HT1080 (cell line): ENCODE measurements around the gene ZDHHC5. TPM values are rescaled to one million over a fixed set of nuclear protein-coding genes. Genes with fewer than 3 reads are reported as not detected.
A peak's percentile ranks its signal among the peaks of the same experiment; 100 is the strongest.

ENCODE experiments used
- DNase-seq: peaks from one replicate; pipeline ENCODE4 v3.0.0-alpha.2; 2015; ENCODE audit warnings: low read depth
- small RNA-seq: library from RNA; depleted of rRNA; stranded (forward); fragments of <200 nt; gene quantifications from one replicate; pipeline ENCODE3, GENCODE V24; 2014
- total RNA-seq: library from RNA; depleted of rRNA; stranded (reverse); fragments of >200 nt; shearing (Covaris generic); gene quantifications from 2 replicates; pipeline ENCODE4 v1.2.3, GENCODE V29; 2014; rRNA removed

ZDHHC5 gene
- total RNA-seq, 1 experiment from 2014 or later = 59.0 TPM

DNA sequence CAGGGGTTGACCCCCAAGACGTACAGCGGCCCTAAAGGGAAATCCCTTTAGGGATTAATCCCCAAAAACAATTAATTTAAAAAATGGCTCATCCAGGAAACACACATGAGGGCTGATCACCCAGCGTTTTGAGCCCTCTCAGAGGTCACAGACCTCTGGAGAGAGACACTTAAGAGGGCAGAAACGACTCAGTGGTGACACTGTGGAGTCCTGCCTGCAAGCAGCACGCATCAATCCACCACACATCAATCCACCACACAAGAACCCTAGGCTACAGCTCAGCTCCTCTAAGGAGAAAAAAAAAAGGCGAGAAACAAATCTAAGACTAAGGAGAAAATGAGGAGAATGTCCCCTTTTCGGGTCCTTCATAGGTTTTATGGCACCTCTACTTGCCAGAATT lies 60.9 kb downstream of the ZDHHC5 start:
- no peak for DNase-seq

GRCh38 chr11:57729479-57729878 lies 61.6 kb downstream of the ZDHHC5 start:
- no peak for DNase-seq

DNA sequence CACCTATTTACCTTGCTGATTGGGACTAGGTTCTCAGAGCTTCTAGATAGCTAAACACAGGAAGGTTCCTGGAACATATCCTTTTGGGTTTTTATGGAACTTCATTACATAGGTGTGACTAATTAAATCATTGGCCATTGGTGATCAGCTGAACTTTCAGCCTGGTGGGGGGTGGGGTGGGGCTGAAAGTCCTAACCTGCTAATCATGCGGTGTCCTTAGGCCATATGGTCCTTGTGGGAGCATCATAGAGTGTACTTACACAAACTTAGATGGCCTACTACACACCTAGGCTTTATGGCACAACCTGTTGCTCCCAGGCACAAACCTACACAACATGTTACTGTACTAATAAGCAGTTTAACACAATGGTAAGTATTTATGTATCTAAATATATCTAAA lies 64.7 kb downstream of the ZDHHC5 start:
- no peak for DNase-seq

GRCh38 chr11:57735619-57736298 lies 67.8 kb downstream of the ZDHHC5 start:
- DNase-seq = no peak

DNA sequence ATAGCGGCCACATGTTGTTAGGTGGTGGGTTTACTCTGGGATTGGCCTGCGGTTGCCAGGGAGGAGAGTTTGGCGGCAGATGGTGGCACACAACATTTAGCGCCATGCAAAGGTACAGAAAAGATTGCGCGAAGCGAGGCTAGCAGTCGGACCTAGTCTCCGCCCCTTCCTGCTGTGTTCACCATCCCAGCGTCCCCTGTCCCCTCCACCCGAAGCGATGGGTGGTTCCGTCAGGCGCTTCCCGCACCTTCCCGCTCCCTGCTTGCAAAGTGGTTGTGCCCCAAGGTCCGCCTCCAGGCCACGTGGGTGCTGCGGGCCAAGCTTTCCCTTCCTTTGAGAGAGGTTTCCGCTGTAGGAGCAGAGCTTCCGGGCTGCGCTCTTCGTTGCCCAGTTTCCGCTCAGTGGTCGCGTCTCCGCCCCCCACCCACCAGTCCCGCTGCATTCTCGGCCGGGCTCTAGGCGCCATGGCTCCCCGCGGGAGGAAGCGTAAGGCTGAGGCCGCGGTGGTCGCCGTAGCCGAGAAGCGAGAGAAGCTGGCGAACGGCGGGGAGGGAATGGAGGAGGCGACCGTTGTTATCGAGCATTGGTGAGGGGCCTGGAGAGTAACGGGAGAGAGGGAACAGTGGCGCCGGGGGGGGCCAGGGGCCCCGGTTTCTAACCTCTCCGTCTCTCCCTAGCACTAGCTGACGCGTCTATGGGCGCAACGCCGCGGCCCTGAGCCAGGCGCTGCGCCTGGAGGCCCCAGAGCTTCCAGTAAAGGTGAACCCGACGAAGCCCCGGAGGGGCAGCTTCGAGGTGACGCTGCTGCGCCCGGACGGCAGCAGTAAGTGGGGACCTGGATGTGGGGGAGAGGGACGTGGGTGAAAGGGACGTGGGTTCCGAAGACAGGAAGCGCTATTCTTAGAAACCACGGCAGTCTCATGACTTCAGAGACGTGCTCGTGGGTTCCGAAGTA lies 73.5 kb downstream of the ZDHHC5 start, which contains the start of gene SELENOH:
SELENOH (plus strand) TSS at position 360 of the 955 bp plus-strand sequence; CDS start at position 465, 105 bp downstream.
- DNase-seq = peak; percentile 94

- DNase-seq = no peak
These were observed 74.2 kb downstream of the ZDHHC5 start for GRCh38 chr11:57742087-57742452.

DNA sequence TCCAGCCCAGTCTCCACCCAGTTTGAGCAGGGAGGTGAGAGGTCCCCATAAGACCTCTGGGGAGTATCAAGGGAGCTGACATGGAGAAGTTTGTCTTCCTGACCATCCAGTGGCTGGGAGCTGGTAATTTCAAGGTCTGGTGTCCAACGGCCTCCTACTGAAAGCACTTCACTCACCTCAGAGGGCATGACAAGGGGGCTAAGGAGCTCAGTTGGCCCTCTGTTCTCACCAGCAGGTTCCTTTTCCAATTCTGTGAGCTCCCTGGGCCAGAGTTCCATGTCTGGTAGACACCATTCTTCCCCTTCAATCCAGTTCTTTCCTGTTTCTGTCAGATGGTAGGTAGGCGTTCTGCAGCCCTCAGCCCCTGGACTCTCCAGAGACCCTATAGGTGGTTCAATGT lies 76.4 kb downstream of the ZDHHC5 start:
- no peak for DNase-seq

GRCh38 chr11:57745206-57745605 lies 77.3 kb downstream of the ZDHHC5 start:
- no peak for DNase-seq

GRCh38 chr11:57746920-57747319 lies 79.0 kb downstream of the ZDHHC5 start:
- no peak for DNase-seq

Small RNA genes within 50 kb of the gene (small RNA-seq; reads per million reads assigned to genes)
- 42.1 reads per million, percentile 94 among the genes with 10 or more reads in this experiment for gene MIR130A
- gene TMX2-CTNND1 = not detected

Other genes with a start within 250 kb of the ZDHHC5 start
- 81.0 and 87.2 TPM in 2 replicates for gene SLC43A3, start 241.0 kb upstream of the ZDHHC5 start, total RNA-seq
- gene RTN4RL2, start 207.6 kb upstream of the ZDHHC5 start, total RNA-seq = 5.6 and 11.3 TPM in 2 replicates
- gene SLC43A1, start 152.4 kb upstream of the ZDHHC5 start, total RNA-seq = 13.6 and 14.5 TPM in 2 replicates
- gene TIMM10, start 137.4 kb upstream of the ZDHHC5 start, total RNA-seq = 115 and 191 TPM in 2 replicates
- not detected in 2 replicates for gene SMTNL1, start 130.5 kb upstream of the ZDHHC5 start, total RNA-seq
- 37.3 and 51.2 TPM in 2 replicates for gene UBE2L6, start 100.4 kb upstream of the ZDHHC5 start, total RNA-seq
- not detected in 2 replicates for gene SERPING1, start 70.4 kb upstream of the ZDHHC5 start, total RNA-seq
- 0.42 and 0.84 TPM in 2 replicates for gene YPEL4, start 18.2 kb upstream of the ZDHHC5 start, total RNA-seq
- gene CLP1, start 10.4 kb upstream of the ZDHHC5 start, total RNA-seq = 41.5 and 42.9 TPM in 2 replicates
- gene MED19, start 44.1 kb downstream of the ZDHHC5 start, total RNA-seq = 29.3 and 32.1 TPM in 2 replicates
- gene TMX2, start 44.5 kb downstream of the ZDHHC5 start, total RNA-seq = 161 and 179 TPM in 2 replicates
- 134 and 180 TPM in 2 replicates for gene SELENOH, start 73.4 kb downstream of the ZDHHC5 start, total RNA-seq
- gene BTBD18, start 83.7 kb downstream of the ZDHHC5 start, total RNA-seq = not detected in 2 replicates
- gene CTNND1, start 93.7 kb downstream of the ZDHHC5 start, total RNA-seq = 41.4 and 49.5 TPM in 2 replicates